Measurements from ENCODE around the gene TACC3.

TACC3 gene

GRCh38 chr4:1770791-1771231 lies 49.5 kb downstream of the TACC3 start:
- no peak for DNase-seq (ENCODE audit: extremely low read depth, insufficient read length)
- Histone ChIP-seq H3K36me3 (ENCODE audit: control insufficient read depth, insufficient read depth, low read length) (no peaks in the 10 kb centered on the region), H3K27me3 (replicated peaks; ENCODE audit: control insufficient read depth, insufficient read depth, low read length) (no peaks in the 10 kb centered on the region; the same call in 1 of the 2 replicates), H3K4me3 (replicated peaks; ENCODE audit: low read depth, low read length) (no peak overlapping the region)
- no peak for TF ChIP-seq CTCF (IDR thresholded peaks at IDR 0.05; ENCODE audit: insufficient read depth, low read length, poor library complexity, severe bottlenecking)

GRCh38 chr4:1771555-1772305 lies 50.4 kb downstream of the TACC3 start:
- TF ChIP-seq CTCF (IDR thresholded peaks at IDR 0.05; ENCODE audit: insufficient read depth, low read length, poor library complexity, severe bottlenecking), result no peak
- DNase-seq (ENCODE audit: extremely low read depth, insufficient read length), result no peak
- Histone ChIP-seq H3K36me3 (ENCODE audit: control insufficient read depth, insufficient read depth, low read length) (no peaks in the 10 kb centered on the region), H3K4me3 (replicated peaks; ENCODE audit: low read depth, low read length) (no peak overlapping the region), H3K27me3 (replicated peaks; ENCODE audit: control insufficient read depth, insufficient read depth, low read length) (no peaks in the 10 kb centered on the region; the same call in 1 of the 2 replicates)

GRCh38 chr4:1772853-1773538 lies 51.7 kb downstream of the TACC3 start:
- no peak for DNase-seq (ENCODE audit: extremely low read depth, insufficient read length)
- H3K27me3 ChIP-seq (replicated peaks; ENCODE audit: control insufficient read depth, insufficient read depth, low read length), result no peaks in the 10 kb centered on the region; the same call in 1 of the 2 replicates
- H3K4me3 ChIP-seq (replicated peaks; ENCODE audit: low read depth, low read length), result no peak overlapping the region
- no peaks in the 10 kb centered on the region for H3K36me3 ChIP-seq (ENCODE audit: control insufficient read depth, insufficient read depth, low read length)
- TF ChIP-seq CTCF (IDR thresholded peaks at IDR 0.05; ENCODE audit: insufficient read depth, low read length, poor library complexity, severe bottlenecking), result no peak

- Histone ChIP-seq H3K27me3 (replicated peaks; ENCODE audit: control insufficient read depth, insufficient read depth, low read length) (no peaks in the 10 kb centered on the region; the same call in 1 of the 2 replicates), H3K4me3 (replicated peaks; ENCODE audit: low read depth, low read length) (no peak overlapping the region), H3K36me3 (ENCODE audit: control insufficient read depth, insufficient read depth, low read length) (no peaks in the 10 kb centered on the region)
- DNase-seq (ENCODE audit: extremely low read depth, insufficient read length), result no peak
- no peak for TF ChIP-seq CTCF (IDR thresholded peaks at IDR 0.05; ENCODE audit: insufficient read depth, low read length, poor library complexity, severe bottlenecking)
Observed at GRCh38 chr4:1773754-1774153, 52.4 kb downstream of the TACC3 start.

GRCh38 chr4:1775731-1776500 lies 54.6 kb downstream of the TACC3 start:
- no peak for TF ChIP-seq CTCF (IDR thresholded peaks at IDR 0.05; ENCODE audit: insufficient read depth, low read length, poor library complexity, severe bottlenecking)
- no peak for DNase-seq (ENCODE audit: extremely low read depth, insufficient read length)
- Histone ChIP-seq H3K36me3 (ENCODE audit: control insufficient read depth, insufficient read depth, low read length) (no peaks in the 10 kb centered on the region), H3K27me3 (replicated peaks; ENCODE audit: control insufficient read depth, insufficient read depth, low read length) (no peaks in the 10 kb centered on the region; the same call in 1 of the 2 replicates), H3K4me3 (replicated peaks; ENCODE audit: low read depth, low read length) (no peak overlapping the region)

Measured in GM06990 (cell line).